Sigmoid colon (tissue), 7 donors: ENCODE measurements around the gene CNNM2. TPM values are rescaled to one million over a fixed set of nuclear protein-coding genes. Genes with fewer than 3 reads are reported as not detected.

Experiments
- DNase-seq: peaks from one replicate; pipeline ENCODE4 v3.0.0-alpha.2; 2019
- H3K27ac ChIP-seq, 4 donors: fragments of 200-600 bp; sonication (generic); one replicate each; pipeline ENCODE4 v1.5.1; 2016 to 2019; ENCODE audit warnings: mild to moderate bottlenecking in 1 of 4
- H3K27me3 ChIP-seq, 3 donors: fragments of 200-600 bp; sonication (generic); one replicate each; pipeline ENCODE4 v1.5.1; 2019; ENCODE audit warnings: mild to moderate bottlenecking in 1 of 3
- H3K36me3 ChIP-seq, 4 donors: fragments of 200-600 bp; sonication (generic); one replicate each; pipeline ENCODE4 v1.5.1; 2016 to 2019
- H3K4me1 ChIP-seq, 4 donors: fragments of 200-600 bp; sonication (generic); one replicate each; pipeline ENCODE4 v1.5.1; 2017 to 2019
- H3K4me3 ChIP-seq, 4 donors: fragments of 200-600 bp; sonication (generic); one replicate each; pipeline ENCODE4 v1.5.1; 2017 to 2019; ENCODE audit warnings: mild to moderate bottlenecking in 2 of 4, moderate library complexity in 1 of 4
- H3K9me3 ChIP-seq, 4 donors: fragments of 200-600 bp in 3 of 4; sonication (generic) in 3 of 4; one replicate each; pipeline versions ENCODE4 v1.5.1 to v1.6.1; 2013 to 2019
- EP300 ChIP-seq, 4 donors: sonication (generic); formaldehyde crosslinking; IDR thresholded peaks; one replicate each; pipeline ENCODE4 v1.6.1; 2017; ENCODE audit warnings: antibody characterized with exemption in 4 of 4
- POLR2A ChIP-seq, 2 donors: fragments of 450-650 bp; IDR thresholded peaks; one replicate each; pipeline ENCODE4 v1.6.1; 2016; ENCODE audit warnings: antibody characterized with exemption in 2 of 2, mild to moderate bottlenecking in 2 of 2, moderate library complexity in 2 of 2
- POLR2AphosphoS5 ChIP-seq, 4 donors: sonication (generic); formaldehyde crosslinking; IDR thresholded peaks; one replicate each; pipeline ENCODE4 v1.6.1; 2017; ENCODE audit warnings: antibody characterized with exemption in 4 of 4
- WGBS, 2 donors: extraction: QIAGEN DNeasy Blood & Tissue Kit; methylation state at CpG; one replicate each; pipeline ENCODE4 v1.1.7; 2013; 5-methylcytosine and 5-hydroxymethylcytosine counted together
- intact Hi-C: fragments of 100-400 bp; cut with DNase I; formaldehyde crosslinking; loops from one replicate; pipeline ENCODE4 v1.15.1; 2023
- polyA plus RNA-seq, 3 donors: library from polyadenylated mRNA; stranded (reverse); fragments of 200-250 nt; gene quantifications; one replicate each; pipeline ENCODE4 v1.2.3, GENCODE V29; 2013
- total RNA-seq, 4 donors: library from RNA; depleted of rRNA; stranded (reverse); fragments of >200 nt; gene quantifications; one replicate each; pipeline ENCODE4 v1.1.0, GENCODE V29; 2016
- TF ChIP-seq, protein P1 (sequence below), 4 experiments: fragments of 450-650 bp in 3 of 4; fragments of 200-600 bp in 1 of 4; IDR thresholded peaks; one replicate each; pipeline ENCODE4 v1.5.1; 2016 to 2019; ENCODE audit warnings: antibody characterized with exemption in 4 of 4, mild to moderate bottlenecking in 3 of 4, moderate library complexity in 2 of 4
- donor health status: healthy with polysubstance abuse.
- donor health status: Bipolar disorder and iron deficiency.
- donor health status: healthy.

The CNNM2 gene
- total and polyA plus RNA-seq, 7 donors: 2.4 to 11.1 (median 5.8) TPM

DNA sequence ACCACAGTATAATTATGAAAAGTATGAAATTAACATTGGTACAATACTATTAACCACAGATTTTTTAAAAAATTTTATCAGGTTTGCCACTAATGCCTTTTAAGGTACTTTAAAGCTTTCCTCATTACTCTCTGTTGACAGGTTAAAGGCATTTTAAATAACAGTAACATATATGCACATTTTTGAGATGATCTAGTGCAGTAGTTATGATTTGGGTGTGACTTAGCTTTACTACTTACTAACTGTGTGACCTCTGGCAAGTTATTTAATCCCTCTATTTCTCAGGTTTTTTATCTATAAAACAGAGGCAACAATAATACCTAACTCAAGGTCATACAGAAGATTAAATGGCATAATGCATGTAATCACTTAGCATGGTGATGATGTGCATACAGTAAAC, 180.1 kb downstream of the CNNM2 start:
- peaks cover 7 to 93% (median 37%) of the 10 kb centered on the region in 4 donors for H3K36me3 ChIP-seq
- no peak for DNase-seq

DNA sequence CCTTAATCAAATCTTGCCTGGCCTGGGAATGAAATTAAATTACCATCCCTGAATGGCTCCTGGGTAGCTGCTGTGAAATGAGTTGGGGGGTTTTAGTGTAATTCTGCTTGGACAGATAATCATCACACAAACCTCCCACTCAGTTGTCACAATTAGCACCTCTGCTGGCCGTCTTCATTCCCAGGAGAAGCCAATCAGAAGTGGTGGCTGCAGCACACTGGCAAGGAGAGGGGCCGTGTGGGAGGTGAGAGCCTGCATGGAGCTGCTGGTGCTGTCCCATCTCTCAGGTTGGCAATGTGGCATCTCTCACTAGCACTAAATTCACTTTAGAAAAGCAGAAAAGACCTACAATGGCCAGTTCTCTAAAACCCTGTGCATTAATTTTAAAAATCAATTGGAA, 182.5 kb downstream of the CNNM2 start:
- 86 to 91% methylated on average over 2 of the region's 2 CpGs for WGBS, 2 donors
- no peak overlapping the region for H3K27ac ChIP-seq
- DNase-seq: no peak
- H3K27me3 ChIP-seq: no peaks in the 10 kb centered on the region
- no peak for TF ChIP-seq POLR2AphosphoS5 (IDR thresholded peaks at IDR 0.05)
- TF ChIP-seq EP300 (IDR thresholded peaks at IDR 0.05): no peak
- TF ChIP-seq POLR2A (IDR thresholded peaks at IDR 0.05): no peak
- TF ChIP-seq, protein P1, sequence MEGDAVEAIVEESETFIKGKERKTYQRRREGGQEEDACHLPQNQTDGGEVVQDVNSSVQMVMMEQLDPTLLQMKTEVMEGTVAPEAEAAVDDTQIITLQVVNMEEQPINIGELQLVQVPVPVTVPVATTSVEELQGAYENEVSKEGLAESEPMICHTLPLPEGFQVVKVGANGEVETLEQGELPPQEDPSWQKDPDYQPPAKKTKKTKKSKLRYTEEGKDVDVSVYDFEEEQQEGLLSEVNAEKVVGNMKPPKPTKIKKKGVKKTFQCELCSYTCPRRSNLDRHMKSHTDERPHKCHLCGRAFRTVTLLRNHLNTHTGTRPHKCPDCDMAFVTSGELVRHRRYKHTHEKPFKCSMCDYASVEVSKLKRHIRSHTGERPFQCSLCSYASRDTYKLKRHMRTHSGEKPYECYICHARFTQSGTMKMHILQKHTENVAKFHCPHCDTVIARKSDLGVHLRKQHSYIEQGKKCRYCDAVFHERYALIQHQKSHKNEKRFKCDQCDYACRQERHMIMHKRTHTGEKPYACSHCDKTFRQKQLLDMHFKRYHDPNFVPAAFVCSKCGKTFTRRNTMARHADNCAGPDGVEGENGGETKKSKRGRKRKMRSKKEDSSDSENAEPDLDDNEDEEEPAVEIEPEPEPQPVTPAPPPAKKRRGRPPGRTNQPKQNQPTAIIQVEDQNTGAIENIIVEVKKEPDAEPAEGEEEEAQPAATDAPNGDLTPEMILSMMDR (IDR thresholded peaks at IDR 0.05): no peak
- peaks cover 0 to 90% (median 35%) of the 10 kb centered on the region in 4 donors for H3K36me3 ChIP-seq
- H3K4me3 ChIP-seq: no peak overlapping the region
- no peaks in the 10 kb centered on the region for H3K9me3 ChIP-seq
- peaks cover 0 to 10% (median 0%) of the 10 kb centered on the region in 4 donors for H3K4me1 ChIP-seq
- intact Hi-C loops: loop anchor here (10.0 kb wide), 1 partner anchor 144 kb away; the partner anchor contains the start of gene RPEL1

More for the DNA sequence above, 180.1 kb downstream of the CNNM2 start:
- H3K4me3 ChIP-seq: no peak overlapping the region
- intact Hi-C loops: no loop called here
- H3K27me3 ChIP-seq: no peaks in the 10 kb centered on the region
- no peaks in the 10 kb centered on the region for H3K9me3 ChIP-seq
- TF ChIP-seq EP300 (IDR thresholded peaks at IDR 0.05): no peak
- H3K4me1 ChIP-seq: no peaks in the 10 kb centered on the region
- no peak overlapping the region for H3K27ac ChIP-seq

DNA sequence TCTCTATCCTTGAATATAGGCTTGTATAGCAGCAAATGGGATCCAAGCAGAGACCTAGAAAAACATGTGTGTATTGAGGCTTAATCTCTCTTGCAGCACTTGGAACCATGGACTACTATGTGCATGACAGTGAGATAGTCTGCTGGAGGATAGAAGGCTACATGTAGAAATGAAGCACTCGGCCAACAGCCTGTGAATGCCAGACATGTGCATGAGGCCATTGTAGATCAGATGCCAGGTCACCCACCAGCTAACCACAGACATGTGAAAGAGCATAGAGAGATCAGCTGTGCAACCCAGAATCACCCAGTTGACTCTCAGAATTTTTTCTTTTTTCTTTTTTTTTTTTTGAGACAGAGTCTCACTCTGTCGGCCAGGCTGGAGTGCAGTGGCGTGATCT, 184.1 kb downstream of the CNNM2 start:
- Histone ChIP-seq H3K4me3 (no peak overlapping the region), H3K27ac (no peak overlapping the region), H3K4me1 (peaks cover 0 to 10% (median 0%) of the 10 kb centered on the region in 4 donors), H3K27me3 (no peaks in the 10 kb centered on the region), H3K36me3 (peaks cover 0 to 77% (median 33%) of the 10 kb centered on the region in 4 donors), H3K9me3 (no peaks in the 10 kb centered on the region)
- intact Hi-C loops: loop anchor here (10.0 kb wide), 1 partner anchor 143 kb away; the partner anchor contains the start of gene RPEL1
- DNase-seq: no peak
- WGBS, 2 donors: 96% methylated on average over 3 of the region's 3 CpGs
- TF ChIP-seq POLR2A (IDR thresholded peaks at IDR 0.05) (no peak), POLR2AphosphoS5 (IDR thresholded peaks at IDR 0.05) (no peak), EP300 (IDR thresholded peaks at IDR 0.05) (no peak)
- TF ChIP-seq, protein P1 (IDR thresholded peaks at IDR 0.05): no peak

DNA sequence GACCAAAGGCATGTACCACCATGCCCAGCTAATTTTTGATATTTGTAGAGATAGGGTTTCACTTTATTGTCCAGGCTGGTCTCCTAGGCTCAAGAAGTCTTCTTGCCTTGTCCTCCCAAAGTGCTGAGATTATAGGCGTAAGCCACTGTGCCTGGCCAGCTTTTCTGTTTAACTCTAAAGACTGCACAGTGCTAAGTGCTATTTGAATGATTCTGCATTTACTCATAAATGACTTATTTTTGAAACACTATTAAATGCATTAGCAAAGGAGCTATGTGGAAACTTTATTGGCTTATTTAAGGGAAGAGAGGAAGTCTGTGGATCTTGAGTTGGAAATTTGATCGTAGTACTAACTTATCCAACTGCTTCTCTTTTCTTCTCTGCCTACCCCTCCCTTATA, 185.9 kb downstream of the CNNM2 start:
- Histone ChIP-seq H3K9me3 (no peaks in the 10 kb centered on the region), H3K4me1 (peaks cover 0 to 10% (median 0%) of the 10 kb centered on the region in 4 donors), H3K36me3 (peaks cover 0 to 59% (median 23%) of the 10 kb centered on the region in 4 donors), H3K27ac (no peak overlapping the region), H3K27me3 (no peaks in the 10 kb centered on the region), H3K4me3 (no peak overlapping the region)
- intact Hi-C loops: loop anchor here (10.0 kb wide), 1 partner anchor 141 kb away; the partner anchor contains the start of gene RPEL1
- WGBS, 2 donors: 95 to 96% methylated on average over 2 of the region's 2 CpGs
- TF ChIP-seq EP300 (IDR thresholded peaks at IDR 0.05) (no peak), POLR2A (IDR thresholded peaks at IDR 0.05) (no peak), POLR2AphosphoS5 (IDR thresholded peaks at IDR 0.05) (no peak)
- TF ChIP-seq, protein P1 (IDR thresholded peaks at IDR 0.05): no peak
- no peak for DNase-seq

DNA sequence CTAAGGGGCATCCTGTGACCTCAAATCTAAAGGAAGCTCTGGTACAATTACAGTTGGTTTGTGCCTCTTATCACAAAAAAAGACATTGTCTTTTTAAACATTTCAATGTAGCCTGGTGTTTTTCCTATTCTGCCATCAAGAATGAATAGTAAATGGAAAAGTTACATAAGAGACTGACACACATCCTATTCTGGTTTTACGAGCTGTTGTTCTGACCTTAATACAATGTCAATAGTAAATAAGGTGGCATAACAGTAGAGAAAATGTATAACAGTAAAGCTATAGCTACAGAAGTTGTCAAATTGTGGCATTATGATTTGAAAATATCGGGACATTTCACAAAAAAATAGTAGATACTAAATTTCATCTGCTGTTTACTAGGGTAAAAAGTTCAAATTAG, 186.6 kb downstream of the CNNM2 start:
- Histone ChIP-seq H3K36me3 (peaks cover 0 to 52% (median 18%) of the 10 kb centered on the region in 4 donors), H3K27me3 (no peaks in the 10 kb centered on the region), H3K4me1 (peaks cover 0 to 10% (median 3%) of the 10 kb centered on the region in 4 donors), H3K4me3 (no peak overlapping the region), H3K27ac (no peak overlapping the region), H3K9me3 (no peaks in the 10 kb centered on the region)
- no peak for TF ChIP-seq POLR2A (IDR thresholded peaks at IDR 0.05)
- TF ChIP-seq EP300 (IDR thresholded peaks at IDR 0.05): no peak
- TF ChIP-seq, protein P1 (IDR thresholded peaks at IDR 0.05): no peak
- no peak for TF ChIP-seq POLR2AphosphoS5 (IDR thresholded peaks at IDR 0.05)
- 44 to 45% methylated on average over 2 of the region's 2 CpGs for WGBS, 2 donors
- intact Hi-C loops: loop anchor here (10.0 kb wide), 1 partner anchor 140 kb away; the partner anchor contains the start of gene RPEL1
- DNase-seq: no peak
